Neural crest cell (in vitro differentiated cells): ENCODE measurements around the gene EPN2. TPM values are rescaled to one million over a fixed set of nuclear protein-coding genes. Genes with fewer than 3 reads are reported as not detected.

Experiments
- DNase-seq: peaks from one replicate; pipeline ENCODE4 v3.0.0; 2021; ENCODE audit warnings: low read depth, mixed read lengths, low spot score
- H3K27ac Mint-ChIP-seq: one replicate; pipeline ENCODE4 v1.8.0; 2021; ENCODE audit warnings: mild to moderate bottlenecking, mixed read lengths; ENCODE audit not compliant: unreplicated experiment
- H3K27me3 Mint-ChIP-seq: 2 replicates; pipeline ENCODE4 v1.8.0; 2021; ENCODE audit warnings: low read depth, mild to moderate bottlenecking, mixed read lengths
- H3K36me3 Mint-ChIP-seq: 2 replicates; pipeline ENCODE4 v1.8.0; 2021; ENCODE audit warnings: low read depth, mild to moderate bottlenecking, mixed read lengths
- H3K4me1 Mint-ChIP-seq: 2 replicates; pipeline ENCODE4 v1.8.0; 2021; ENCODE audit warnings: mixed read lengths
- H3K4me3 Mint-ChIP-seq: one replicate; pipeline ENCODE4 v1.8.0; 2021; ENCODE audit warnings: mild to moderate bottlenecking, mixed read lengths
- H3K9me3 Mint-ChIP-seq: 2 replicates; pipeline ENCODE4 v1.8.0; 2021; ENCODE audit warnings: mixed read lengths
- CTCF ChIP-seq: fragments of 200-600 bp; sonication (generic); conservative IDR thresholded peaks from 2 replicates; pipeline ENCODE4 v1.5.0; 2021; ENCODE audit warnings: antibody characterized with exemption, mild to moderate bottlenecking
- total RNA-seq: library from RNA; stranded (reverse); gene quantifications from 2 replicates; pipeline ENCODE4 v1.2.1, GENCODE V29; 2021

Gene EPN2
- total RNA-seq, 1 donor from 2014 or later = 45.5 TPM

GRCh38 chr17:19332371-19333131 is 95.4 kb downstream of the EPN2 start:
- Mint-ChIP-seq H3K27me3 (no peaks in the 10 kb centered on the region), H3K4me3 (no peak overlapping the region), H3K27ac (no peak overlapping the region), H3K4me1 (peaks cover 27% of the 10 kb centered on the region), H3K9me3 (no peaks in the 10 kb centered on the region), H3K36me3 (no peaks in the 10 kb centered on the region)
- no peak for TF ChIP-seq CTCF
- no peak for DNase-seq

- Mint-ChIP-seq H3K4me3 (no peak overlapping the region), H3K36me3 (no peaks in the 10 kb centered on the region), H3K9me3 (no peaks in the 10 kb centered on the region), H3K4me1 (peaks cover 28% of the 10 kb centered on the region), H3K27me3 (no peaks in the 10 kb centered on the region), H3K27ac (no peak overlapping the region)
- no peak for DNase-seq
- TF ChIP-seq CTCF = no peak
These were observed 95.9 kb downstream of the EPN2 start for GRCh38 chr17:19333132-19333440.

- no peaks in the 10 kb centered on the region for H3K9me3 Mint-ChIP-seq
- no peaks in the 10 kb centered on the region for H3K27me3 Mint-ChIP-seq
- no peak for DNase-seq
- no peak overlapping the region for H3K27ac Mint-ChIP-seq
- H3K4me3 Mint-ChIP-seq = no peak overlapping the region
- no peak for TF ChIP-seq CTCF
- H3K4me1 Mint-ChIP-seq = peaks cover 32% of the 10 kb centered on the region
- H3K36me3 Mint-ChIP-seq = no peaks in the 10 kb centered on the region
These were observed 96.6 kb downstream of the EPN2 start for GRCh38 chr17:19333736-19334290.

GRCh38 chr17:19334331-19334730 is 97.2 kb downstream of the EPN2 start:
- Mint-ChIP-seq H3K4me3 (no peak overlapping the region), H3K27me3 (no peaks in the 10 kb centered on the region), H3K4me1 (peaks cover 37% of the 10 kb centered on the region), H3K27ac (no peak overlapping the region), H3K9me3 (no peaks in the 10 kb centered on the region), H3K36me3 (no peaks in the 10 kb centered on the region)
- TF ChIP-seq CTCF = no peak
- DNase-seq = no peak

- H3K36me3 Mint-ChIP-seq = no peaks in the 10 kb centered on the region
- H3K27ac Mint-ChIP-seq = no peak overlapping the region
- H3K4me1 Mint-ChIP-seq = peaks cover 32% of the 10 kb centered on the region
- TF ChIP-seq CTCF = no peak
- no peak overlapping the region for H3K4me3 Mint-ChIP-seq
- no peaks in the 10 kb centered on the region for H3K9me3 Mint-ChIP-seq
- no peak for DNase-seq
- no peaks in the 10 kb centered on the region for H3K27me3 Mint-ChIP-seq
These were observed 98.9 kb downstream of the EPN2 start for GRCh38 chr17:19335951-19336631.
